ENCODE measurements around the gene HHAT. TPM values are rescaled to one million over a fixed set of nuclear protein-coding genes. Genes with fewer than 3 reads are reported as not detected.
"Not testable (repeated sequence)": the region's sequence is repeated elsewhere in the genome, so short reads cannot be mapped to it uniquely, and the experiment has no call there.

The HHAT gene
- total RNA-seq, 1 donor from 2014 or later, result 2.9 TPM

DNA sequence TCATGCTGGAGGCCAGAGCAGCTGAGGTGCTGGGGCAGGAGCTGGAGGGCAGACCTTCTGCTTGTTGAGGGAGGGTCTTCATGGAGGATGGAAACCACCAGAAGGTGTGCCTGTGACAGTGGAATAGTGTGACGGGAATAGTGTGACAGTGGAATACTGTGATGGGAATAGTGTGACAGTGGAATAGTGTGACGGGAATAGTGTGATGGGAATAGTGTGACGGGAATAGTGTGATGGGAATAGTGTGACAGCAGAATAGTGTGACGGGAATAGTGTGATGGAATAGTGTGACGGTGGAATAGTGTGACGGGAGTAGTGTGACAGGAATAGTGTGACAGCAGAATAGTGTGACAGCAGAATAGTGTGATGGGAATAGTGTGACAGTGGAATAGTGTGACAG lies 325.1 kb downstream of the HHAT start:
- no peaks in the 10 kb centered on the region for H3K27me3 ChIP-seq (ENCODE audit: control insufficient read depth, insufficient read depth, low read length)
- peak; percentile 100 for FAIRE-seq
- no peak overlapping the region for H3K4me3 ChIP-seq (ENCODE audit: low read depth, low read length)
- TF ChIP-seq, protein P1, sequence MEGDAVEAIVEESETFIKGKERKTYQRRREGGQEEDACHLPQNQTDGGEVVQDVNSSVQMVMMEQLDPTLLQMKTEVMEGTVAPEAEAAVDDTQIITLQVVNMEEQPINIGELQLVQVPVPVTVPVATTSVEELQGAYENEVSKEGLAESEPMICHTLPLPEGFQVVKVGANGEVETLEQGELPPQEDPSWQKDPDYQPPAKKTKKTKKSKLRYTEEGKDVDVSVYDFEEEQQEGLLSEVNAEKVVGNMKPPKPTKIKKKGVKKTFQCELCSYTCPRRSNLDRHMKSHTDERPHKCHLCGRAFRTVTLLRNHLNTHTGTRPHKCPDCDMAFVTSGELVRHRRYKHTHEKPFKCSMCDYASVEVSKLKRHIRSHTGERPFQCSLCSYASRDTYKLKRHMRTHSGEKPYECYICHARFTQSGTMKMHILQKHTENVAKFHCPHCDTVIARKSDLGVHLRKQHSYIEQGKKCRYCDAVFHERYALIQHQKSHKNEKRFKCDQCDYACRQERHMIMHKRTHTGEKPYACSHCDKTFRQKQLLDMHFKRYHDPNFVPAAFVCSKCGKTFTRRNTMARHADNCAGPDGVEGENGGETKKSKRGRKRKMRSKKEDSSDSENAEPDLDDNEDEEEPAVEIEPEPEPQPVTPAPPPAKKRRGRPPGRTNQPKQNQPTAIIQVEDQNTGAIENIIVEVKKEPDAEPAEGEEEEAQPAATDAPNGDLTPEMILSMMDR (IDR thresholded peaks at IDR 0.05; ENCODE audit: insufficient read depth, low read length, severe bottlenecking), result no peak
- H3K36me3 ChIP-seq (ENCODE audit: control insufficient read depth, insufficient read depth, low read length), result no peaks in the 10 kb centered on the region
- peak; percentile 14 for DNase-seq (ENCODE audit: low read depth)

DNA sequence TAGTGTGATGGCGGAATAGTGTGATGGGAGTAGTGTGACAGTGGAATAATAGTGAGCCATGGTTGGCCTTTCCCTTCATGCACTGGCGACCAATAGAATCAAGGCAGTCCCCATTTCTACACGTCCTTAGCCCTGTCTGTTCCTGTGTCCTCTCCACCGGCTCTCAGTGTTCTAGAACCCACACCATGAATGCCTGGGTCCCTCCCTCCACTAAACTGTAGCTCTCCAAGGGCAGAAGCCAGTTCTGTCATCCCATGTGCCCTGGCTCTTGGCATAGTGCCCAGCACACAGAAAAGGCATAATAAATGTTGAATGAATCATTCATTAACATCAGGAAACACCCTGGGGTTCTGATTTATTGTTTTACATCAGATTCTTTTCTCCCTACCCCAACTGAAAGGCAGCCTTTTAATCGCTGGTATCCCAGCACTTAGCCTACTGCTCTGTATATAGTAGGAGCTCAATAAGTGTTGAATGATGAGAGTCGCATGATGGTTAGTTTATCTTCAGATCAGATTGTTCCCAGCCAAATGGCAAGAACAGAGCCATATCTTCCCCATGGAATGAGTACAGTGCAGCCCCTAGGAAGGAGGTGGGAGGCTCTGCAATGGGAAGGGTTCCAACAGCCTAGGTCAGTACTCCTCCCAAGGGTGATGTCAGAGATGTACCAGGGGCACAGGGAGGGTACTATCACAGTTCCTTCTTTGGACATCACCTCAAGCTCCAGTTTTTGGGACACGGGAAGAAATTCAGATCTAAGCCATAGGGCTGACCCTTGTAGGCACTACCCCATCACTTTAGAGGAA lies 325.7 kb downstream of the HHAT start:
- TF ChIP-seq, protein P1 (IDR thresholded peaks at IDR 0.05; ENCODE audit: insufficient read depth, low read length, severe bottlenecking), result no peak
- DNase-seq (ENCODE audit: low read depth), result peak; percentile 4
- Histone ChIP-seq H3K36me3 (ENCODE audit: control insufficient read depth, insufficient read depth, low read length) (no peaks in the 10 kb centered on the region), H3K4me3 (ENCODE audit: low read depth, low read length) (no peak overlapping the region), H3K27me3 (ENCODE audit: control insufficient read depth, insufficient read depth, low read length) (no peaks in the 10 kb centered on the region)
- FAIRE-seq, result no peak

DNA sequence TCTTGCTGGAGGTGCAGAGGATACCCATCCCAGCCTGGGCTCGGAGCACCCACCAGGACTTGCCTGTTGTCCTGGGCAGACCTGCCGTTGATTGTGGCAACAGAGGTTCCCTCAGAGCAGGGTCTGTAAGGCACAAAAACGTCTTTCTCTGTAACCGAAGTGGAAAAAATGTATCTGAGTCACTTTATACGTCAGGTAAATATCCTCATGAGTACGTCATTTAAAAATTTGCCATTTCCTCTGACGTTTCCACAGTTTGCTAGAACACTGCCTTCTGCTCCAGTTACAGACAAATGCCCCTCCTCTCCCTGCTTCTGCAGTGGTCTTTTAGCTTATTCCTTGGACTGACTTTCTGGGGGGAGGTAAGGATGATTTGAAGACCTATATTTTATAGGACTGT lies 326.8 kb downstream of the HHAT start:
- TF ChIP-seq, protein P1 (IDR thresholded peaks at IDR 0.05; ENCODE audit: insufficient read depth, low read length, severe bottlenecking), result no peak
- DNase-seq (ENCODE audit: low read depth), result no peak
- no peak for FAIRE-seq
- no peaks in the 10 kb centered on the region for H3K36me3 ChIP-seq (ENCODE audit: control insufficient read depth, insufficient read depth, low read length)
- H3K27me3 ChIP-seq (ENCODE audit: control insufficient read depth, insufficient read depth, low read length), result no peaks in the 10 kb centered on the region
- no peak overlapping the region for H3K4me3 ChIP-seq (ENCODE audit: low read depth, low read length)

DNA sequence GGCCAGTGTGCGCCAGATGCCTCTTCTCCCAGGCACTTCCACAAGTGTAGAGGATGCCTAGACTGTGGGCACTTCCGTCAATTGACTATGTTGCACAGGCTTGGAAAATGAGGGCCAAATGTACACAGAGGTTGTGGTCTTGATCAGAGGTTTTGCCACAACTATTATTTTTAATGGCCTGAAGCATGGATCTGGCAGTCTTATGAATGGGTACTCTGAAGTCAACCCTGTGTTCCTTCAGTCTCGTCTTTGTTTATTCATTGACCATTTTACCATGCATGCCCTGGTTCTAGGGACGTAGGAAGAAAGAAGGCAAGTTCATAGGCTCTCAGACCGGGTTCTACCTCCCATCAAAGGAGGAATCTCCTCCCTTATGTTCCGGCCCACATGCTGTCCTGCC lies 329.1 kb downstream of the HHAT start:
- DNase-seq (ENCODE audit: low read depth) (no peak), FAIRE-seq (no peak)
- no peaks in the 10 kb centered on the region for H3K36me3 ChIP-seq (ENCODE audit: control insufficient read depth, insufficient read depth, low read length)
- TF ChIP-seq, protein P1 (IDR thresholded peaks at IDR 0.05; ENCODE audit: insufficient read depth, low read length, severe bottlenecking), result no peak
- no peaks in the 10 kb centered on the region for H3K27me3 ChIP-seq (ENCODE audit: control insufficient read depth, insufficient read depth, low read length)
- H3K4me3 ChIP-seq (ENCODE audit: low read depth, low read length), result no peak overlapping the region

DNA sequence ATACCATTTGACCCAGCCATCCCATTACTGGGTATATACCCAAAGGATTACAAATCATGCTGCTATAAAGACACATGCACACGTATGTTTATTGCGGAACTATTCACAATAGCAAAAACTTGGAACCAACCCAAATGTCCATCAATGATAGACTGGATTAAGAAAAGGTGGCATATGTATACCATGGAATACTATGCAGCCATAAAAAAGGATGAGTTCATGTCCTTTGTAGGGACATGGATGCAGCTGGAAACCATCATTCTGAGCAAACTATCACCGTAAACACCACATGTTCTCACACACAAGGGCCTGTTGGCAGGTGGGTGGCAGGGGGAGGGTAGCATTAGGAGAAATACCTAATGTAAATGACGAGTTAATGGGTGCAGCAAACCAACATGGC lies 332.8 kb downstream of the HHAT start:
- not testable (repeated sequence) for FAIRE-seq; H3K4me3 ChIP-seq (ENCODE audit: low read depth, low read length); DNase-seq (ENCODE audit: low read depth); H3K36me3 ChIP-seq (ENCODE audit: control insufficient read depth, insufficient read depth, low read length); H3K27me3 ChIP-seq (ENCODE audit: control insufficient read depth, insufficient read depth, low read length)

DNA sequence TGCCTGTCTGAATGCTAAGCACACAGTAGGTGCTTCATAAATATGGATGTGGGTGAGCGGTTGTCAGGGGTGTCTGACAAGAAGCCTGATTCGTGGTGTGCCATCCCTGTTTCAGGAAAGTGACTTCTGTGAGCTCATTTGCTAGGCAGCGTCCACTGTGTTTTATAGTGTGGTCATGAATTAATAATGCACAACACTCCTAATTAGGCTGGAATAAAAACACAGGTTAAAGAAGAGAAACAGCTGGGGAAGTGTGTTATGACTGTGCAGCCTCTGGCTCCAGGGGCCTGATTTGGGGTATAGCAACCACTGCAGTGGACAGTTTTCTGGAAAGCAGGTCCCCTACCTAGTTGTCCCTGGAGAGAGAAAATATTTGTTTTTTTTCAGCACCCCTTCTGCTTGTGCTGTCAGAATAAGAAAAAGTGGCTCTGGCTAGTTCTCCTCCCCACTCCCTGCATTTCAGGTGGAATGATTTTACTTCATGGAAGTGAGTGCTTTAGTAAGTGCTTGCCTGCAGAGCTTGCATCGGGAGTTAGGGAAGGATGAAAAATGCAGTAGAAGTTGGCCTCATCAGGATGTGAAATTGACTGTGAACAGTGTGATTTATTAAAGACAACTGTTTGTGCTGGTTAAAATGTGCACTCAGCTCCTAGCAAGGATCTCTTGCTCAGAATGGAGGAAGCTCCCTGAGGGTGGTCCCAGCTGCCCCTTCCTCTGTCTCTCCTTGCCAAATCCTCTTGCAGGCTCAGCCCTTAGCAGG lies 333.8 kb downstream of the HHAT start:
- H3K27me3 ChIP-seq (ENCODE audit: control insufficient read depth, insufficient read depth, low read length), result no peaks in the 10 kb centered on the region
- H3K36me3 ChIP-seq (ENCODE audit: control insufficient read depth, insufficient read depth, low read length), result no peaks in the 10 kb centered on the region
- no peak for FAIRE-seq
- TF ChIP-seq, protein P1 (IDR thresholded peaks at IDR 0.05; ENCODE audit: insufficient read depth, low read length, severe bottlenecking), result no peak
- no peak for DNase-seq (ENCODE audit: low read depth)
- H3K4me3 ChIP-seq (ENCODE audit: low read depth, low read length), result no peak overlapping the region

All from bronchial epithelial cell (primary cell).